Gastroesophageal sphincter (tissue), 3 donors: ENCODE measurements around the gene PLOD2.

Experiments used
- EP300 ChIP-seq: sonication (generic); formaldehyde crosslinking; IDR thresholded peaks from one replicate; pipeline ENCODE4 v1.6.1; 2017; ENCODE audit warnings: antibody characterized with exemption, mild to moderate bottlenecking
- POLR2A ChIP-seq, 2 donors: fragments of 450-650 bp; IDR thresholded peaks; one replicate each; pipeline ENCODE4 v1.6.1; 2017; ENCODE audit warnings: antibody characterized with exemption in 2 of 2, mild to moderate bottlenecking in 2 of 2, moderate library complexity in 1 of 2
- TF ChIP-seq, protein P1 (sequence below), 4 experiments: fragments of 200-600 bp in 2 of 4; fragments of 450-650 bp in 2 of 4; sonication (generic) in 1 of 4; IDR thresholded peaks; one replicate each; pipeline ENCODE4 v1.5.1; 2017 to 2019; ENCODE audit warnings: antibody characterized with exemption in 4 of 4, mild to moderate bottlenecking in 2 of 4, moderate library complexity in 2 of 4

DNA sequence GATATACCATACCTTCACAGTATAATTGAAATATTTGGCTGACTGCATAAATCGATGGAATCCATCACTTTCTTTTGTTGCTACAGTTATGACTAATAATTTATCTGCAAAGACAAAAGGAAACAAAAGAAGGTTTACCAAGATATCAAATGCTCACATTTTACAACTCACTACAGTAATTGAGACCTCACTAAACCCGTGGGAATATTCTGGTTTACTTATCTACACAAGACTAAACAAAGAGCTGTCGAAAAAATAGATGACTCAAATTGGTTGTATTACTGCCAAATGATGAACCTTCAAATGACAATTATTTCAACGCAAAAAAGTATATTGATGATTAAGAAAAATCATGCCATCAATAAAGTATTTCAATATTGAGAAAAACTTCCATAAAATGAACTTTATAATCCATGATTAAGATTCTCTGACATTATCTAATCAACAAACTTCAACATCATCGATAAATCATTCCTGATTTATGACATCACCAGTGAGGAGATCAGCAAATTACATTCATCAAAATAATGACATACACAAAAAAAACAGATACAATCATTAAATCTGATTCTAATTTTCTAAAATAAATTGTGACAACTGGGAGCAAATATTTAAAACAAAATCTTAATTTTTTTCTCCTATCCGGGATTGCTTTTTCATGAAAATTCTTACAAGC lies 36.7 kb downstream of the PLOD2 start:
- TF ChIP-seq POLR2A (IDR thresholded peaks at IDR 0.05) (no peak), EP300 (no peak)
- TF ChIP-seq, protein P1, sequence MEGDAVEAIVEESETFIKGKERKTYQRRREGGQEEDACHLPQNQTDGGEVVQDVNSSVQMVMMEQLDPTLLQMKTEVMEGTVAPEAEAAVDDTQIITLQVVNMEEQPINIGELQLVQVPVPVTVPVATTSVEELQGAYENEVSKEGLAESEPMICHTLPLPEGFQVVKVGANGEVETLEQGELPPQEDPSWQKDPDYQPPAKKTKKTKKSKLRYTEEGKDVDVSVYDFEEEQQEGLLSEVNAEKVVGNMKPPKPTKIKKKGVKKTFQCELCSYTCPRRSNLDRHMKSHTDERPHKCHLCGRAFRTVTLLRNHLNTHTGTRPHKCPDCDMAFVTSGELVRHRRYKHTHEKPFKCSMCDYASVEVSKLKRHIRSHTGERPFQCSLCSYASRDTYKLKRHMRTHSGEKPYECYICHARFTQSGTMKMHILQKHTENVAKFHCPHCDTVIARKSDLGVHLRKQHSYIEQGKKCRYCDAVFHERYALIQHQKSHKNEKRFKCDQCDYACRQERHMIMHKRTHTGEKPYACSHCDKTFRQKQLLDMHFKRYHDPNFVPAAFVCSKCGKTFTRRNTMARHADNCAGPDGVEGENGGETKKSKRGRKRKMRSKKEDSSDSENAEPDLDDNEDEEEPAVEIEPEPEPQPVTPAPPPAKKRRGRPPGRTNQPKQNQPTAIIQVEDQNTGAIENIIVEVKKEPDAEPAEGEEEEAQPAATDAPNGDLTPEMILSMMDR (IDR thresholded peaks at IDR 0.05), result no peak
